ENCODE data around the gene CTSO.
"Not testable (repeated sequence)": the region's sequence is repeated elsewhere in the genome, so short reads cannot be mapped to it uniquely, and the experiment has no call there.

Gene CTSO

DNA sequence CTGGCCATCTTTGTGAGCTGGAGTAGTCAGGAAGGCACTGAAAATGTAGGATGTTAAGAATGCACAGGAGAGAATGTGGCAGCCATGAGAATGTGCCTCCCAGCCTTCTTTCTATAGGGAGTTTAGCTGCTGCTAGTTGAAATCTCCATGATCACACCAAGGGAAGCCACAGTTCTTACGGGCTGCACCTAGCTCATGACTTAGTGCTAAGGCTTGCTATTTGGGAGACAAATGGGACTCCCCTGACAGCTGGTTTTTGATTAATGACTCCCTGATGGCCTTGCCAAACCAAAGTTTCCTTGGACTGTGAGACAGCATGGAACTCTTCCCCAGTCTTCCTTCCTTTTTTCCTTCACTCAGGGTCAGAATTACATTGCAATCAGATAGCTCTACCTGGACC is 9.2 kb downstream of the CTSO start:
- no peaks in the 10 kb centered on the region for H3K27me3 ChIP-seq (ENCODE audit: low read depth)
- H3K9me3 ChIP-seq: no peaks in the 10 kb centered on the region
- H3K36me3 ChIP-seq (replicated peaks): no peaks in the 10 kb centered on the region
- in situ Hi-C loops (cut with MboI; ENCODE audit: low sequenced_read_pairs): loop anchor here (25.0 kb wide), 1 partner anchor 532 kb away; no protein-coding TSS in a partner anchor
- no peak overlapping the region for H3K4me3 ChIP-seq
- H3K4me1 ChIP-seq: no peaks in the 10 kb centered on the region; the same call in 1 of the 2 replicates
- no peak for DNase-seq (ENCODE audit: low spot score in 2 of 2)

GRCh38 chr4:155943605-155944291 is 9.9 kb downstream of the CTSO start:
- no peaks in the 10 kb centered on the region for H3K36me3 ChIP-seq (replicated peaks)
- in situ Hi-C loops (cut with MboI; ENCODE audit: low sequenced_read_pairs): loop anchor here (25.0 kb wide), 1 partner anchor 531 kb away; no protein-coding TSS in a partner anchor
- H3K27me3 ChIP-seq (ENCODE audit: low read depth): no peaks in the 10 kb centered on the region
- H3K4me3 ChIP-seq: no peak overlapping the region
- H3K9me3 ChIP-seq: no peaks in the 10 kb centered on the region
- H3K4me1 ChIP-seq: no peaks in the 10 kb centered on the region
- no peak for DNase-seq (ENCODE audit: low spot score in 2 of 2)

GRCh38 chr4:155941820-155942219 is 11.8 kb downstream of the CTSO start:
- H3K36me3 ChIP-seq (replicated peaks): no peaks in the 10 kb centered on the region
- no peaks in the 10 kb centered on the region for H3K9me3 ChIP-seq
- no peaks in the 10 kb centered on the region for H3K27me3 ChIP-seq (ENCODE audit: low read depth)
- in situ Hi-C loops (cut with MboI; ENCODE audit: low sequenced_read_pairs): loop anchor here (25.0 kb wide), 1 partner anchor 530 kb away; no protein-coding TSS in a partner anchor
- no peak for DNase-seq (ENCODE audit: low spot score in 2 of 2)
- no peak overlapping the region for H3K4me3 ChIP-seq
- no peaks in the 10 kb centered on the region for H3K4me1 ChIP-seq

GRCh38 chr4:155941085-155941790 is 12.4 kb downstream of the CTSO start:
- Histone ChIP-seq H3K9me3 (no peaks in the 10 kb centered on the region), H3K27me3 (ENCODE audit: low read depth) (no peaks in the 10 kb centered on the region), H3K4me3 (no peak overlapping the region), H3K36me3 (replicated peaks) (no peaks in the 10 kb centered on the region), H3K4me1 (no peaks in the 10 kb centered on the region)
- DNase-seq (ENCODE audit: low spot score in 2 of 2): no peak
- in situ Hi-C loops (cut with MboI; ENCODE audit: low sequenced_read_pairs): loop anchor here (25.0 kb wide), 1 partner anchor 529 kb away; no protein-coding TSS in a partner anchor

GRCh38 chr4:155935389-155935986 is 18.2 kb downstream of the CTSO start:
- no peak for DNase-seq (ENCODE audit: low spot score in 2 of 2)
- in situ Hi-C loops (cut with MboI; ENCODE audit: low sequenced_read_pairs): loop anchor here (25.0 kb wide), 1 partner anchor 523 kb away; no protein-coding TSS in a partner anchor
- Histone ChIP-seq H3K27me3 (ENCODE audit: low read depth) (no peaks in the 10 kb centered on the region), H3K4me3 (no peak overlapping the region), H3K9me3 (no peaks in the 10 kb centered on the region), H3K4me1 (no peaks in the 10 kb centered on the region), H3K36me3 (replicated peaks) (no peaks in the 10 kb centered on the region)

GRCh38 chr4:155934634-155935033 is 19.0 kb downstream of the CTSO start:
- in situ Hi-C loops (cut with MboI; ENCODE audit: low sequenced_read_pairs): loop anchor here (25.0 kb wide), 1 partner anchor 522 kb away; no protein-coding TSS in a partner anchor
- not testable (repeated sequence) for H3K36me3 ChIP-seq (replicated peaks); H3K4me3 ChIP-seq; H3K4me1 ChIP-seq; H3K27me3 ChIP-seq (ENCODE audit: low read depth); DNase-seq (ENCODE audit: low spot score in 2 of 2); H3K9me3 ChIP-seq

GRCh38 chr4:155931634-155932033 is 22.0 kb downstream of the CTSO start:
- Histone ChIP-seq H3K27me3 (ENCODE audit: low read depth) (no peaks in the 10 kb centered on the region), H3K4me3 (no peak overlapping the region), H3K9me3 (no peaks in the 10 kb centered on the region), H3K4me1 (no peaks in the 10 kb centered on the region), H3K36me3 (replicated peaks) (no peaks in the 10 kb centered on the region)
- in situ Hi-C loops (cut with MboI; ENCODE audit: low sequenced_read_pairs): loop anchor here (25.0 kb wide), 1 partner anchor 519 kb away; no protein-coding TSS in a partner anchor
- no peak for DNase-seq (ENCODE audit: low spot score in 2 of 2)

DNA sequence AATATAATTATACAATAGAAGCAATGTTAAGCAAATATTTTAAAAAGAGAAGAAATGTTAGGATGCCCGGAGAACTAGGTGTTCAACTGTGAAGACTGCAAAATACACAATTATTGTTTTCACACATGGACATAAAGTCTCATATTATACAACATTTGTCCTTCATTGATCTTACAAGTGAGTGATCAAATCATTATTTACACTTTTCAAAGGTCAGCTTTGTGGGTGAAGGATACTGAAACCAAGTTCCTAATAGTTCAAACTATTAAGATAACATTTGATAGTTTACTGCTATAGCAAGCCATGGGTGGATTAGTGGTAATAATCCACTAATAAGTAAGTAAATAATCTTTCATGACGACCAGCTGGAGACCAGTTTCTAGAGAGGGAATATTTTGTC is 23.3 kb downstream of the CTSO start:
- no peak for DNase-seq (ENCODE audit: low spot score in 2 of 2)
- Histone ChIP-seq H3K36me3 (replicated peaks) (no peaks in the 10 kb centered on the region), H3K9me3 (no peaks in the 10 kb centered on the region), H3K27me3 (ENCODE audit: low read depth) (no peaks in the 10 kb centered on the region), H3K4me3 (no peak overlapping the region), H3K4me1 (no peaks in the 10 kb centered on the region)
- in situ Hi-C loops (cut with MboI; ENCODE audit: low sequenced_read_pairs): loop anchor here (25.0 kb wide), 1 partner anchor 518 kb away; no protein-coding TSS in a partner anchor

DNA sequence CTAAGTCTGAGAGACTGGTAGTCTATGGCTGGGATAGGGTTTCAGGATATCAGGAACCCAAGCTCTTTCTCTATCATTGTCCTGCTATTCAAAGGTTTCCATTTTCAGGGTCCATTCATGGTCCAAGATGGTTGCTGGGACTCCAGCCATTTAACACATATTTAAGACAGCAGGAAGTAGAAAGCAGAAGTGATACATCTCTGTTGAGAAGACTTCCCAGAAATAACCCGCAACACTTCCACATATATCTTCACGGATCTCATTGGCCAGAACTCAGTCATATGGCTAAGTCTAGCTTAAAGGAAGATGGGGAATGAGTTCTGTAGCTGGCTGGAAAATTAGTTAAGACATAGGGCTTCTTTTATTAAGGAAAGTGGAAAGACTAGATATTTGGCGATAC is 23.8 kb downstream of the CTSO start:
- no peak overlapping the region for H3K4me3 ChIP-seq
- in situ Hi-C loops (cut with MboI; ENCODE audit: low sequenced_read_pairs): loop anchor here (25.0 kb wide), 1 partner anchor 518 kb away; no protein-coding TSS in a partner anchor
- no peaks in the 10 kb centered on the region for H3K27me3 ChIP-seq (ENCODE audit: low read depth)
- no peaks in the 10 kb centered on the region for H3K9me3 ChIP-seq
- H3K4me1 ChIP-seq: no peaks in the 10 kb centered on the region
- no peak for DNase-seq (ENCODE audit: low spot score in 2 of 2)
- no peaks in the 10 kb centered on the region for H3K36me3 ChIP-seq (replicated peaks)

DNA sequence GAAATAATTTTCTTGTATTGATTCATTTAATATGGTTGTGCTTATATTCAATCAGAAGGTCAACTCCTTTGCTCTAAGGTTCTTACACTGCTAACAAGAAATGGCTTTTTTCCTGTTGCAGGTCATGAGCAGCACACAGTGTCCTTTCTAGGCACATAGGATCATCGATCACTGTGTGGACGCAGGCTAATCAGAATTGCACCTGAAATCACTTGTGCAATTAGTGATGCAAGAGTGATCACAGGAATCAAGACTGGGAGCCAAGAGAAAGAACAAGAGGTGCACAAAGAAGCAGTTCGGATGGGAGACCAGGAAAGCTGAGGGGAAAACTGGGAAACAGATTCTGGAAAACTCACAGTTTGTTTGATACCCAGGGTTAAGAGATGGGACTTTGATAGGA is 29.0 kb downstream of the CTSO start:
- Histone ChIP-seq H3K36me3 (replicated peaks) (no peaks in the 10 kb centered on the region), H3K27me3 (ENCODE audit: low read depth) (no peaks in the 10 kb centered on the region), H3K4me1 (no peaks in the 10 kb centered on the region), H3K9me3 (no peaks in the 10 kb centered on the region), H3K4me3 (no peak overlapping the region)
- in situ Hi-C loops (cut with MboI; ENCODE audit: low sequenced_read_pairs): loop anchor here (25.0 kb wide), 1 partner anchor 512 kb away; no protein-coding TSS in a partner anchor
- no peak for DNase-seq (ENCODE audit: low spot score in 2 of 2)

DNA sequence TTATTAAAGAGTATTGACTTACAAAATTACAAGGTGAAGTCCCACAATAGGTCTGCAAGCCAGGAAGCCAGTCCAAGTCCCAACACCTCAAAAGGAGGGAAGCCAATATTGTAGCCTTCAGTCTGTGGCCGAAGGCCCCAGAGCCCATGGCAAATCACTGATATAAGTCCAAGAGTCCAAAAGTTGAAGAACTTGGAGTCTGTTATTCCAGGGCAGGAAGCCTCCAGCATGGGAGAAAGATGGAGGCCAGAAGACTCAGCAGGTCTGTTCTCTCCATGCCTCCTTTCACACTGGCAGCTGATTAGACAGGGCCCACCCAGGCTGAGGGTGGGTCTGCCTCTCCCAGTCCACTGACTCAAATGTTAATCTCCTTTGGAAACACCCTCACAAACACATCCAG is 32.1 kb downstream of the CTSO start:
- no peak for DNase-seq (ENCODE audit: low spot score in 2 of 2)
- Histone ChIP-seq H3K36me3 (replicated peaks) (no peaks in the 10 kb centered on the region), H3K4me1 (no peaks in the 10 kb centered on the region), H3K4me3 (no peak overlapping the region), H3K27me3 (ENCODE audit: low read depth) (no peaks in the 10 kb centered on the region), H3K9me3 (no peaks in the 10 kb centered on the region)
- in situ Hi-C loops (cut with MboI; ENCODE audit: low sequenced_read_pairs): no loop called here

GRCh38 chr4:155914782-155915181 is 38.9 kb downstream of the CTSO start:
- Histone ChIP-seq H3K4me1 (no peaks in the 10 kb centered on the region), H3K36me3 (replicated peaks) (no peaks in the 10 kb centered on the region), H3K27me3 (ENCODE audit: low read depth) (no peaks in the 10 kb centered on the region), H3K4me3 (no peak overlapping the region), H3K9me3 (no peaks in the 10 kb centered on the region)
- DNase-seq (ENCODE audit: low spot score in 2 of 2): no peak
- in situ Hi-C loops (cut with MboI; ENCODE audit: low sequenced_read_pairs): no loop called here

GRCh38 chr4:155911905-155912304 is 41.8 kb downstream of the CTSO start:
- no peak overlapping the region for H3K4me3 ChIP-seq
- in situ Hi-C loops (cut with MboI; ENCODE audit: low sequenced_read_pairs): no loop called here
- no peak for DNase-seq (ENCODE audit: low spot score in 2 of 2)
- H3K27me3 ChIP-seq (ENCODE audit: low read depth): no peaks in the 10 kb centered on the region
- peaks cover 5% of the 10 kb centered on the region for H3K4me1 ChIP-seq
- no peaks in the 10 kb centered on the region for H3K36me3 ChIP-seq (replicated peaks)
- H3K9me3 ChIP-seq: no peaks in the 10 kb centered on the region
